GM21723 (cell line): ENCODE measurements around the gene GPATCH8.

ENCODE experiments used
- ATAC-seq: cut with Tn5 transposase; IDR thresholded peaks from one replicate; pipeline ENCODE4 v1.9.1; 2021; ENCODE audit warnings: mild to moderate bottlenecking, moderate library complexity; ENCODE audit not compliant: unreplicated experiment

GPATCH8 gene

DNA sequence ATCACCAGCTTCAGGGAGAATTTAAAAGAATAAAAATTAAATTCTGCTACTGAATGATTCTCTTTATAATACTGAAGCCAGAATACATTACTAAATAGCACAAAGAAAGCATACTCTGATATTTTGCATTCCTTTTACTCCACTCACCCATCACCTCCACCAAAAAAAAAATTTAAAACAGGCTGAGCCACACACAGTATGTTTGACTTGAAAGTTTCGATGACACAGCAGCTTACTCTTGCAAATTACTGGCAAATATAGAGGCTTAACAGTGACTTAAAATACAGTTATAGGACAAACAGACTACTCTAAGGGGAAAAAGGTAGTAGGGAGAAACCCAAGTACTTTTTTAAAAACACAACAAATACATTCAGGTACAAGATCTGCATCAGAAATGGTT lies 39.2 kb downstream of the GPATCH8 start:
- no peak for ATAC-seq

GRCh38 chr17:44451832-44452231 lies 51.4 kb downstream of the GPATCH8 start:
- ATAC-seq: no peak

DNA sequence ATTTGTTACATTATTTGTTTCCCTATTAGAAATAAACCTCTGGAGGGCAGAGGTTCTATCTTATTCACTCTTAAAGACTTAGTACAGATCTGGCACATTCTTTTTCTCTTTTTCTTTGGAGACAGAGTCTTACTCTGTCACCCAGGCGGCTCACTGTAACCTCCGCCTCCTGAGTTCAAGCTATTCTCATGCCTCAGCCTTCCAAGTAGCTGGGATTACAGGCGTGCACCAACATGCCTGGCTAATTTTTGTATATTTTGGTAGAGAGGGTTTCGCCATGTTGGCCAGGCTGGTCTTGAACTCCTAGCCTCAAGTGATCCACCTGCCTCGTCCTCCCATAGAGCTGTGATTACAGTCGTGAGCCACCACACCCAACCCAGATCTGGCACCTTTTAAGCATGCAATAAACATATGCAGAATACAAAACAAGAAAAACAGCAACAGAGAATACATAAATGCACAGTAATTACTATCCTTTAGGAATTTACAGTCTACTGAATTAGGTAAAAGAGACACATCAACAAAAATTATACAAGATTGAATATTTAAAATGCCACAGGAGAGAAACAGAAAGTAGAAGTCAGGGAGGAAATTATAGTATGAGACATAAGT lies 52.1 kb downstream of the GPATCH8 start:
- ATAC-seq: no peak

DNA sequence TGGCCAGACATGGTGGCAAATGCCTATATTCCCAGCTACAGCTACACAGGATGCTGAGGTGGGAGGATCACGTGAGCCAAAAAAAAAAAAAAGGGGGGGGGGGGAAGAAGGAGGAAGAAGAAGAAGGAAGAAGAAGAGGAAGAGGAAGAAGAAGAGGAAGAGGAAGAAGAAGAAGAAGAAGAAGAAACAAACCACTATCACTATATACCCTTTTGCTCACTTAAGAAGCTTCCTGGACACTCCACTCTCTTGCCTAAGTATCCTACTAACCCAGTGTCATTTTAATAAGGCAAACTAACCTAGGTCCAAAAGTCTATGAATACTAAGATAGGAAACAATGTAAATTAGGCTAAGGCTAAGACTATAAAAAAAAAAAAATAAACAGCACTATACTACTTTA lies 54.8 kb downstream of the GPATCH8 start:
- ATAC-seq: no peak

DNA sequence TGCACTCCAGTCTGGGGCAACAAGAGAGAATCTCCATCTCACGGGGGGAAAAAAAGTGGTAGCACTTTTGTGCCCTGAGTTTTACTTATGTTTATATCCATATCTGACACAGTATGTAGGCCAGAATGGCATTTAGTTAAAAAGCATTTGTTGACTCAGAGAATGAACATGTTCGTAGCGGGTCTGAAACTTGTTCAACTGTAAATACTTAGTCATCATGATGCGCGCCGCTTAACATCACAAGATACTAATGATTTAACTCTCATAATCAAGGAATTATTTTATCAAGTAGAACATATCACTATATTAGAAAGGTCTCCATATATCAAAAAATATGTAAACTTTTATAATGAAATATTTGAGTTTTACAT lies 58.5 kb downstream of the GPATCH8 start:
- ATAC-seq: no peak

DNA sequence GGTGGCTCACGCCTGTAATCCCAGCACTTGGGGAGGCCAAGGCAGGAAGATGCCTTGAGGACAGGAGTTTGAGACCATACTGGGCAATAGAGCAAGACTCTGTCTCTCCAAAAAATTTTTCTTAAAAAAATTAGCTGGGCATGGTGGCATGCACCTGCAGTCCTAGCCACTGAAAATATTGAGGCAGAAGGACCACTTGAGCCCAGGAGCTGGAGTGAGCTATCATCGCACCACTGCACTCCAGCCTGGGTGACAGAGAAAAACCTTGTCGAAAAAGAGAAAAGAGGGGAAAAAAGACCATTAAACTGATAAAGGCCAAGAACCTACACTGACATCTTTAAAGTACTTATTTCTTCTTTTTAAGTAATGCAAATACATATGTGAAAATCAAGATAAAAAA lies 60.4 kb downstream of the GPATCH8 start:
- no peak for ATAC-seq

- ATAC-seq: no peak
These were observed 64.0 kb downstream of the GPATCH8 start for GRCh38 chr17:44439168-44439567.

GRCh38 chr17:44438636-44439035 lies 64.6 kb downstream of the GPATCH8 start:
- ATAC-seq: no peak

- ATAC-seq: no peak
These were observed 66.9 kb downstream of the GPATCH8 start for GRCh38 chr17:44436336-44436735.

DNA sequence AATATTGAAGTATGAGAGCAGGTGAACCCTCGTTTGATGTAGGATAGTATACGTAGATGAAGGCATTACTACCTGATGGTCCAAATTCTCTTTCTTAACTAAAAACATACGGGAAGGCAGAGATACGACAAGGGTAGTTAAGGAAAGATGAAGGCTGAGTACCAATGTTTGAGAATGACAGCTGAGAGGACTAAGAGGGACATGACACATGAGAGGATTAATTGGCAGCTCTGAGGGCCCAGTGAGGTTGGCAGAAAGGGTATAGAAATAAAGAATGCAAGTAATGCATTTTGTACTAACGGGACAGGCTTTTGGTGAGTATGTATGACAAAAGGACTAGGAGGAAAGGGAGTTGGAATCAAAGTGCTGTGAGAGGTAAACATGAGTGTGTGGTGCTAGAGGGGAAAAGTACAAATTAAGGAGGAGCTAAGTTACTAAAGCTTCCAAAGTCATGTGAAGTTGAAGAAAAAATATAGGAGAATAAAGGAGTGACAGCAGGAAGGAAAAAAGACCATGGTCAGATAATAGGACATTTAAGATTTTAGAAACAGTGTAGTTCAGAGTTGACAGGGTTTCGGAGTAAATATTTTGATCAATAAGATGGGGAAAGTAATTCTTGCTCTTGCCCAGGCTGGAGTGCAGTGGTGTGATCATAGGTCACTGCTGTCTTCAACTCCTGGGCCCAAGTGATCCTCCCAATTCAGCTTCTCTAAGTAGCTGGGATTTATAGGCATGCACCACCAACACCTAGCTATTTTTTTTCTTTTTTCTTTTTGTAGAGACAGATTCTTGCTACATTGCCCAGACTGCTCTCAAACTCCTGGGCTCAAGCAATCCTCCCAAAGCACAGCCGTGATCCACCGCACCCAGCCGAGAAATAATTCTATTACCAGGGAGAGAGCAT lies 70.7 kb downstream of the GPATCH8 start:
- ATAC-seq: no peak

DNA sequence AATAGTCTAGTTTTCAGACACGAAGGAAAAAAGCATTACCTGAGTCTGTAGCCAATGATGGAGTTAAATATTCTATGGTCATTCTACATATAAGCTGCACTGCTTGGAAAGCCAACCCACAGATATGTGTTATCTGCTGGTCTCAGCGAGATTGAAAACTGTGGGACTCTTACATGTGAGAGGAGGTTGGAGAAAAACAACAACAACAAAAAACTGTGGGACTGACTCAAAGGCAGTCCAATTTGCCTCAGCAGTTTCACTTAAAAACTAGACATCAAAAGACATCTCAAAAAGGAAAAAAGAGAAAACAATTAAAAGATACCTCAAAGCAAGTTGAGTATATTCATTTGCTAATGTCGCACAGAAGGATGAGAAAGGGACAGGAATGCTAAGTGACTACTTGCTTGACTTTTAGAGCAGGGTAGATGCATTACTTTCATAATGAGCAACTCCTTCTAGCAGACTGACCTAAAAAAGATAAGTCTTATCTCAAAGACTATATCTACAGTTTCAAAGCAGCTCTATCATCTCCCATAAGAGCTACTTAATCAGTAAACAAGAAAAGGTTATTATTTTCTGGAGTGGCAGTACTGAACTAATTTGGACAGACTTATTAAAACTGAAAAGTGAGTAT lies 78.3 kb downstream of the GPATCH8 start:
- ATAC-seq: no peak

DNA sequence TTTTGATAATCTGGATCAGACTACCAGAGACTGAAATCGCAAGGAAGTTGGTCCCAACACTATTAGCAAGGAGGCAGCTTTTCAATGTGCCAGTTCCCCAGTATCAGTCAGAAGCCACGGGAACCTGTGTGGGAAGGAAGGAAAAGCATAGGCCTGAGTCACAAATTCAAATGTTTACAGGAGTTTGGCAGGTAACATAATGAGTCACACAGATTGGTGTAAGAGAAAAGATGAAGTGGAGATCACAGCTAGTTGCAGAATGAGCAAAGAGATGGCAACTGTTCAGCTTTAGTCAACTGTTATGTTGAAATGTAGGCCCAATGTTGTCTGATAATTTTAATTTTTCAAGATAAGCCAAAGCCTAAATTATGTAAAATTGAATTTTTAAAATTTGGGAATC lies 85.7 kb downstream of the GPATCH8 start:
- peak; percentile 49 for ATAC-seq

DNA sequence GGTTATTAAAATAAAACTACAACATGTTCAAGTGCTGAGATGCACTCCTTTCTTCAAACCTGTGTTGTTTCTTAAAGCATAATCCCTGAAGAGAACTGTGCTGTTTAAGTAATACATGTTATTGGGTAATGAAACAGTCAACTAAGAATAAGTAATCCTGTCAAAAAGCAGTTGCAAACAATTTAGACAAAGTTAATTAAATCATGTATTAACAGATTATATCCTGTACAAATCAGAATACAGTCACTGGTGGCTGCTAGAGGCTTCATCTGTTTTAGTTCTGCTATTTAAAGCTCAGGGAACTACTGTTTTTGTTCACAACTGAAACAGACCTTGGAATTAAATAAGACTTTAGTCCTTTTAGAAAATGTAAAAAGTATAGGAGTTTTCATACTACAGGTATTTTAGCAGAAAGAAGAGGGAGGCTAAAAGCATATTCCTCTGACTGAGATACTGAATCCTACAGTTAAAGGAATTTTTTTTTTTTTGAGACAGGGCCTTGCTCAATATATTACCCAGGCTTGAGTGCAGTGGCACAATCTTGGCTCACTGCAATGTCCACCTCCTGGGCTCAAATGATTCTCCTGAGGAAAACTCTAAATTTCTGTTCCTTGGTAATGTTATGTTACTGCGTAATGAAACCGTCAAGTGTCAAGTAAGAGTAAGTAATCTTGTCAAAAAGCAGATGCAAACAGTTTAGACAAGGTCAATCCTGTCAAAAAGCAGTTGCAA lies 86.5 kb downstream of the GPATCH8 start:
- ATAC-seq: no peak

DNA sequence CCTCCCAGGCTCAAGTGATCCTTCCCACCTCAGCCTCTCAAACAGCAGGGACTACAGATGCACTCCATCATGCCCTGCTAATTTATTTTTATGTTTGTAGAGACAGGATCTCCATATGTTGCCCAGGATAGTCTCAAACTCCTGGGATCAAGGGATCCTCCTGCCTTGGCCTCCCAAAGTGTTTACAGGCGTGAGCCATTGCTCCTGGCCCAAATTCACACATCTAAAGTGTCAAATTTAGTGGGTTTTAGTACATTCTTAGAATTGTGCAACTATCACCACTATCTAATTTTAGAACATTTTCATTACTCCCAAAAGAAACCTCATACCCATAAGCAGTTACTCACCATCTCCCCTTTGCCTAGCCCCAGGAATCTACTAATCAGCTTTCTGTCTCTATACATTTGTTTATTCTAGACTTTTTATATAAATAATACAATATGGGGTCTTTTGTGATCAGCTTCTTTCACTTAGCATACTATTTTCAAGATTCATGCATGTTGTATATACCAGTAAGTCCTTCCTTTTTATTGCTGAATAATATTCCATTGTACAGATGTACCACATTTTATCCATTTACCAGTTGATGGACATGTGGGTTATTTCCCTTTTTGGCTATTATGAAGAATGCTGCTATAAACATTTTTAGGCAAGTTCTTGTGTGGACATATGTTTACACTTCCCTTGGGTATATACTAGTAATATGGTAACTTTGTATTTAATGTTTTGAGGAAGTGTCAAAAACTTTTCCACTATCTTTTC lies 88.6 kb downstream of the GPATCH8 start:
- no peak for ATAC-seq

DNA sequence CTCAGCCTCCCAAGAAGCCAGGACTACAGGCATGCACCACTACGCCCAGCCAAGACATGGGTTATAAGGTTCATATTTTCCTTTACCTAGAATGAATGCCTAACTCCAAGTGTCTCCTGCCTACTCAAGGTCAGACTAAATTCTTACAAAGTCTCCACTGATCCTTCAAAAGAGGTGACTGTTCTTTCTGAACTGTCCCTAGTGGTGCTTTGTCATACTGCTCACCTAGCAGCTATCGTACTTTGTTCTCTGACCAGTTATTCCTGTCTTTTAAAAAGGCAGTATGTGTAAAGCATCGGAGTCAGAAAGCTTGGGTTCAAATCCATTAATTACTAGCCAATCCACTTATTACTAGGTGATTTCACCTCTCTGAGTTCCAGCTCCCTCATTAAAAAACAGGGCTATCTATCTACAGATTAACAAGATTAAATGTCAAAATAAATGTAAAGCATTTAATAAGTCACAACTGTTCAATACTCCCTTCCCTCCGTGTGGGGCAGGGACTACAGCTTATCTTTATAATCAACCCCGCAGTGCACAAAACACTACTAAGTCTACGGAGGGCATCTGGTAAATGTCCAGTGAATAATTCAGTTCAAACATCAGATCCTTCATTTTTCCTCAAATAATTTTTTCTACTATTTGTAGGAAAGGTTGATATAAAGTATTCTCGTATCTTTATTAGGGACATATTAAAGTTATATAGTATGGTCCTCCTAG lies 93.7 kb downstream of the GPATCH8 start:
- no peak for ATAC-seq

GRCh38 chr17:44408786-44409185 lies 94.4 kb downstream of the GPATCH8 start:
- peak; percentile 51 for ATAC-seq

DNA sequence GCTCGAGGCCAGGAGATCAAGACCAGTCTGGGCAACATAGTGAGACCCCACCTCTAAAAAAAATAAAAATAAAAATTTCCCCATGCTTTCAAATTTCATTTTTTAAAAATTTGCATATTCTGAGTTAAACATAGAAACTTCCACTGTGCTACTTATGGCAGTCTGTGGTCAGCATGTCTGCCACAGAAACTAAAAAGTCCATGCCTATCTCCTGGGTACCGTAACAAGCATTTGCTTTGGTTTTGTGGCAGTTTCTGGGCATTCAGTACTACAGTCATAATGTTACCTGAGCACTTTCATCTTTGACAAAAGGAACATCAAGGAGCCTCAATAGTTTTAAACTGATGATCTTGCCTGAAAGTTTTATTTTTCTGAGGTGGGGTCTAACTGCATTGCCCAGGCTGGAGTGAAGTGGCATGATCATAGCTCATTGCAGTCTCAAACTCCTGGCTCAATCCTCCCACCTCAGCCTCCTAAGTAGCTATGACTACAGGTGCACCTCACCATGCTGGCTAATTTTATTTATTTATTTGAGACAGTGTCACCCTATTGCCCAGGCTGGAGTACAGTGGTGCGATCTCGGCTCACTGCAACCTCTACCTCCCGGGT lies 100.5 kb downstream of the GPATCH8 start:
- ATAC-seq: no peak

DNA sequence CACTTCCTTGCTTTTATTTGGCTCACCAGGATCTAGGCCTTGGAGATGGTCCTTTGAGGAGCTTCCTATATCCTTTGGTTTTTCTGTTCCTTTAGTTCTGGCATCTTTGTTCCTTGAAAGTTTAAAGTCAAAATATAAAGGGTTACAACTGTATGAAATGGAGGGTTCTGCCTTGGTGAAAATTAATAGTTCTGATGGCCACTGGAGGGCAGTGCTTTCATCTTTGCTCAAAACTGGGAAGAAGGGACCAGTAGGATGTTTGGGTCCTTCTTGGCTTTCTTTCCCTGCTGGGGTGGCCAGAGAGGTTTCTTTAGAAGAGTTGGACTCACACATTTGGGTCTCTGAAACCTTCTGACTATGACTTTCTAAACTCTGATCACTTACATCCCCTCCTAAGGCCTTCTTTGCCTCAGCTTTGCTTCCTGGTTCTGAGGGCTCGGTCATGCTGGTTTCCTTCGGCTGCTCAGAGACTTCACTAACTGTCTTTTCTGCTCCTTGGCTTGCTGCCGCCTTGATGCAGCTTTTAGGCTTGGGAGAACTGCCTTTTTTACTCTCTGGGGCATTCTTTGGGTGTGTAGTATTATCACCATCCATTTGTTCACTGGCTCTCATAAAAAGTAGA lies 102.9 kb downstream of the GPATCH8 start:
- ATAC-seq: no peak
